ENCODE results near the gene DNAH10.

DNA sequence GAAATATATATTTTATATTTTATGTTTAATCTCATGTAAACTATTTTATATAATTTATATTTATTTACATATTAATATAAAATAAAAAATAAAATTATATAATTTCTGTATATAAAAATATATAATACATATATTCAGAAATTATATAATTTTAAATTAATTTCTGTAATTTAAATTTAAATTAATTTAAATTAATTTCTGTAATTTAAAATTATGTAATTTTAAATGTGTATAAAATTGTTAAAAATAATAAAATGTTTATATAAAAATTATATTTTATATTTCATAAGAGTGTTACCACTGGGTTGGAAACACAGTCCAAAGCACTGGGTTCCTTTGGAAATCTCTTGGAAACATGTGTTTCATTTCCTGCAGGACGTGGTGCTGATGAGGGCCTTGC lies 94.6 kb downstream of the DNAH10 start:
- TF ChIP-seq, protein P1, sequence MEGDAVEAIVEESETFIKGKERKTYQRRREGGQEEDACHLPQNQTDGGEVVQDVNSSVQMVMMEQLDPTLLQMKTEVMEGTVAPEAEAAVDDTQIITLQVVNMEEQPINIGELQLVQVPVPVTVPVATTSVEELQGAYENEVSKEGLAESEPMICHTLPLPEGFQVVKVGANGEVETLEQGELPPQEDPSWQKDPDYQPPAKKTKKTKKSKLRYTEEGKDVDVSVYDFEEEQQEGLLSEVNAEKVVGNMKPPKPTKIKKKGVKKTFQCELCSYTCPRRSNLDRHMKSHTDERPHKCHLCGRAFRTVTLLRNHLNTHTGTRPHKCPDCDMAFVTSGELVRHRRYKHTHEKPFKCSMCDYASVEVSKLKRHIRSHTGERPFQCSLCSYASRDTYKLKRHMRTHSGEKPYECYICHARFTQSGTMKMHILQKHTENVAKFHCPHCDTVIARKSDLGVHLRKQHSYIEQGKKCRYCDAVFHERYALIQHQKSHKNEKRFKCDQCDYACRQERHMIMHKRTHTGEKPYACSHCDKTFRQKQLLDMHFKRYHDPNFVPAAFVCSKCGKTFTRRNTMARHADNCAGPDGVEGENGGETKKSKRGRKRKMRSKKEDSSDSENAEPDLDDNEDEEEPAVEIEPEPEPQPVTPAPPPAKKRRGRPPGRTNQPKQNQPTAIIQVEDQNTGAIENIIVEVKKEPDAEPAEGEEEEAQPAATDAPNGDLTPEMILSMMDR (IDR thresholded peaks at IDR 0.05; ENCODE audit: low read length), result no peak
- no peak for TF ChIP-seq EZH2 (IDR thresholded peaks at IDR 0.05; ENCODE audit: borderline replicate concordance, low read length)
